ENCODE results near the gene COL15A1.

DNA sequence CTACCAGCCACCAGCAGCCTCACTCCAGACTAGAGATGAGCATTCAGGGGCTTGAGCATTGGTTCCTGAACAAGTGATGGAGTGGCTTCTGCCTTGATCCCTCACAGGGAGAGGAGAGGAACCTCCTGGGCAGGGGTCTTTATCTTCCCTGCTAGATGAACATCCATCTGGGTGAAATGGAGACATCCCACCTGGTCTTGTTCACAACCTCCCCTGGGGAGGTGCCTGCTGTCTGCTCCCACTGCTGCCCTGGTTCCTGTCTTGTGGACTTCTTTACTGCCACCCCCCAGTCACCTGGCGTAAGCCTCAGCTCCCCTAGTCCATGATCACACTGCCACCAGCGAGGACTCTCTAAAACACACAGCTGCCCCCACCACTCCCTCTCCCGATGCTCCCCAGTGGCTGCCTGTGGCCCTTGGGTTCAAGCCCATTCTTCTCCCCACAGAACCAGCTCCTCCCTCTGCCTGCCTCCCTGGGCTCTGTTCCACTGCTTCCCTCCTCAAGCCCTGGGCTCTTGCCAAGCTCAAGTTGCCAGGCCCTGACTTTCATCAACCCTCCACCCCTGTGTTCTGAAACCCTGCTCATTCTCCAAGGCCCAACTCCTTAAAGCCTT, 51.5 kb downstream of the COL15A1 start:
- TF ChIP-seq, protein P1, sequence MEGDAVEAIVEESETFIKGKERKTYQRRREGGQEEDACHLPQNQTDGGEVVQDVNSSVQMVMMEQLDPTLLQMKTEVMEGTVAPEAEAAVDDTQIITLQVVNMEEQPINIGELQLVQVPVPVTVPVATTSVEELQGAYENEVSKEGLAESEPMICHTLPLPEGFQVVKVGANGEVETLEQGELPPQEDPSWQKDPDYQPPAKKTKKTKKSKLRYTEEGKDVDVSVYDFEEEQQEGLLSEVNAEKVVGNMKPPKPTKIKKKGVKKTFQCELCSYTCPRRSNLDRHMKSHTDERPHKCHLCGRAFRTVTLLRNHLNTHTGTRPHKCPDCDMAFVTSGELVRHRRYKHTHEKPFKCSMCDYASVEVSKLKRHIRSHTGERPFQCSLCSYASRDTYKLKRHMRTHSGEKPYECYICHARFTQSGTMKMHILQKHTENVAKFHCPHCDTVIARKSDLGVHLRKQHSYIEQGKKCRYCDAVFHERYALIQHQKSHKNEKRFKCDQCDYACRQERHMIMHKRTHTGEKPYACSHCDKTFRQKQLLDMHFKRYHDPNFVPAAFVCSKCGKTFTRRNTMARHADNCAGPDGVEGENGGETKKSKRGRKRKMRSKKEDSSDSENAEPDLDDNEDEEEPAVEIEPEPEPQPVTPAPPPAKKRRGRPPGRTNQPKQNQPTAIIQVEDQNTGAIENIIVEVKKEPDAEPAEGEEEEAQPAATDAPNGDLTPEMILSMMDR (IDR thresholded peaks at IDR 0.05), result no peak
- peak; percentile 40 to 42 for TF ChIP-seq POLR2AphosphoS5 (IDR thresholded peaks at IDR 0.05)

Data from esophagus muscularis mucosa (tissue), 3 donors.